ENCODE data around the gene COA5.

COA5 gene

DNA sequence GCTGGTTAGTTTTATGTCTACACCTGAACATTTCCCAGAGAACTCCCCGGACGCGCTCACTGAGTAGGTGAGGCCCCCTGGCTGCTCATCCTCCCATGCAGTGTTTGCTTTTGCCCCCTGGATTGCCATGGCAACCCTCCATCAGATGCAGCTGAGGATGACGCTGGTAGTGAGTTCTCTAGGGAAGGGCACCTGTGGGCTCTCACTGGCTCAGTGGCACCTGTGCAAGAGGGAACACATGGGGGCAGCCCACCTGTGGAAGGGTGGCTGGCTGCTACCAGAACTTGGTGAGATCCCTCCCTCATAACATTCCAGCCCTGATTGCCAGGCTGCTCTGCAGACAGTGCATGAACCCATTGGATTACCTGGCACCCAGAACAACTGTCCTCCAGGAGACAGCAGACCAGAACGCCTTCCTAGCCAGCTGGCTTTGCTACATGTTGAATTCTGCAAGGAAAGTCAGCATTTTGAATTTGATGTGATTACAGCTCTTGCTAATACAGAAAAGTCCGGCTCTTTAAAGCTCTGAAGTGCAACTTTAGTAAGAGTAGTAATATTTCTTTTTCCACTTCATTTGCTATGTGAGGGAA is 21.7 kb downstream of the COA5 start:
- H3K4me1 Mint-ChIP-seq, result no peaks in the 10 kb centered on the region
- H3K27ac Mint-ChIP-seq, result peak overlapping the region; percentile 40
- H3K4me3 Mint-ChIP-seq, result no peak overlapping the region
- DNase-seq (ENCODE audit: low spot score in 2 of 2) (no peak), ATAC-seq (no peak)
- H3K36me3 Mint-ChIP-seq, result peaks cover 90% of the 10 kb centered on the region
- no peaks in the 10 kb centered on the region for H3K9me3 Mint-ChIP-seq

DNA sequence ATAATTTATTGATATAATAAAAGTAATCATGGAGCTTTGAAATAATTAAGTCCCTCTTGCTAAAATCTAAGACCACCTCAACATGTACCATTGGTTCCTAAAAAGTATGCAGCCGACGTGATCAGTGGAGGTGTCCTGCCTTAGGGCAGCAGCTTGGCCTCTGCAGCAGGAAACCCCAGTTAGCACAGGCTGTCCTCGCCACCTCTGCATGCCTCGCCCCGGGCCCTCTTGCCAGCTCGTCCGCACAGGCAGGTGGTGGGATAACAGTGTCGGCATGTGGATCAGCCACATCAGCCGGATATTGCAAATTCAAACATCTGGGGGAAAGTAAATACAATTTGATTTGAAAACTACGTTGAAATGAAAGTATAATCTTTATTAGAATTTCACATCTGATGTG is 22.9 kb downstream of the COA5 start:
- H3K36me3 Mint-ChIP-seq, result peaks cover 89% of the 10 kb centered on the region

DNA sequence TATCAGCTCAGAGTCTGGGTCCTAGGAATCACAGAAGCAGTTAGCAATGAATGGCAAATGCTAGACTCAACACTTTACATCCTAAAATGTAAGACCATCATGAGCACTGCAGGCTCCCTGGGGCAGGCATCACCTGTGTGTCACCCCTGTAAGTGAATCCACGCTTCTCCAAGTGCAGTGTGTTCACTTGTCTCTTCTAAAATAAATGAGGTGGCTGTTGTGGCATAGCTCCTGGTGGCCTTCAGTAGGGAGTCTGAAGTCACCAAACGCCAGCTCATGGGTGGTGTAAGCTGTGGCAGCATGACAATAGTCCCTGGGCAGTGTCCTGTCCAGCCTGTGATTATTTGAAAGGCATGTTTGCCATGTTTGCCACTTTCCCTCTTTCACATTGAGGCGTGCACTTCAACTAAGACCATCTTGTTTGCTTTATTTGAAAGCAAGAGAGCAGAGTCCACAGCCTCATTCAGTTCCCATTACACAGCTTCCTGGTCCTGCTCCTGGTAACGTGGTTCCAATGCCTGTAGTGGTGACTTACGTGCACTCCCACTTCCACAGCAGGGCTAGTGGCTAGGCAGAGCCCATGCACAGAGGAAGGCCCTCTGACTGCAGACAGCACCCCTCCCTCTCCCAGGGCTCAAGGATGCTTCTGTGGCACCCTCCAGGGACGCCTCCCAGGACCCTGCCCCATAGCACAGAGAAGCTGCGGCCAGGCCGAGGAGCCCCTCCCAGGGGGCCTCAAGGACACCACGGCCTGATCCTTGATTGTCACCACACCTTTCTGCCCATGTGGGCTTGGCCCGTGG is 24.3 kb downstream of the COA5 start:
- peaks cover 96% of the 10 kb centered on the region for H3K36me3 Mint-ChIP-seq
- ATAC-seq, result no peak
- H3K27ac Mint-ChIP-seq, result peak overlapping the region; percentile 56

More for the DNA sequence above, 22.9 kb downstream of the COA5 start:
- no peak for DNase-seq (ENCODE audit: low spot score in 2 of 2)
- Mint-ChIP-seq H3K4me3 (no peak overlapping the region), H3K27ac (no peak overlapping the region), H3K9me3 (no peaks in the 10 kb centered on the region), H3K4me1 (no peaks in the 10 kb centered on the region)
- ATAC-seq, result no peak

DNA sequence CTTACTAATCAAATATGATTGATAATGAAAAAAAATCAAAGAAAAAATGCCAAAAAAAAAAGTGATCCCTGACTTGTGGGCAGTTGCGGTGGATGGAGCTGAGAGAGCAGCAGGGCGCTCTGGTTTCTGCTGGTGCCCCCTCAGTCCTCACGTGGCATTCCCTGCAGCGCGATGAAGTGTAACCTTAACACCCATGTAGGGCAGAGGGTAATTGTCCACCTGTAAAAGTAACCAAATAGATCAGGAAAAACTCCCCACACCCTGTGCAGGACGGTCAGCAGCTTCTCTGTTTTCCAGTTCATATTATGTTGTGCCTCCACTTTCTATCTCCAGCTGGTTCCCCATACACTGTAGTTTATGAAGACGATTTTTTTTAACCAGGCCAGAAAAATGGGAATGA is 25.0 kb downstream of the COA5 start:
- no peak overlapping the region for H3K27ac Mint-ChIP-seq
- no peak overlapping the region for H3K4me3 Mint-ChIP-seq
- H3K4me1 Mint-ChIP-seq, result no peaks in the 10 kb centered on the region
- DNase-seq (ENCODE audit: low spot score in 2 of 2) (no peak), ATAC-seq (no peak)
- peaks cover 96% of the 10 kb centered on the region for H3K36me3 Mint-ChIP-seq
- H3K9me3 Mint-ChIP-seq, result no peaks in the 10 kb centered on the region

More for the DNA sequence above, 24.3 kb downstream of the COA5 start:
- H3K9me3 Mint-ChIP-seq, result no peaks in the 10 kb centered on the region
- DNase-seq (ENCODE audit: low spot score in 2 of 2), result no peak
- no peak overlapping the region for H3K4me3 Mint-ChIP-seq
- no peaks in the 10 kb centered on the region for H3K4me1 Mint-ChIP-seq

DNA sequence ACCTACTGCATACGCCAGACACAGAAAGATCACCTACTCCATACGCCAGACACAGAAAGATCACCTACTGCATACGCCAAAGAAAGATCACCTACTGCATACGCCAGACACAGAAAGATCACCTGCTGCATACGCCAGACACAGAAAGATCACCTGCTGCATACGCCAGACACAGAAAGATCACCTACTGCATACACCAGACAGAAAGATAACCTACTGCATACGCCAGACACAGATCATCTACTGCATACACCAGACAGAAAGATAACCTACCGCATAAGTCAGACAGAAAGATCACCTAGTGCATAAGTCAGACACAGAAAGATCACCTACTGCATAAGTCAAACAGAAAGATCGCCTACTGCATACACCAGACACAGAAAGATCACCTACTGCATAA is 25.8 kb downstream of the COA5 start:
- H3K4me1 Mint-ChIP-seq, result no peaks in the 10 kb centered on the region
- H3K36me3 Mint-ChIP-seq, result peaks cover 96% of the 10 kb centered on the region
- no peak for DNase-seq (ENCODE audit: low spot score in 2 of 2)
- H3K4me3 Mint-ChIP-seq, result no peak overlapping the region
- H3K9me3 Mint-ChIP-seq, result no peaks in the 10 kb centered on the region
- no peak for ATAC-seq
- H3K27ac Mint-ChIP-seq, result peak overlapping the region; percentile 82

DNA sequence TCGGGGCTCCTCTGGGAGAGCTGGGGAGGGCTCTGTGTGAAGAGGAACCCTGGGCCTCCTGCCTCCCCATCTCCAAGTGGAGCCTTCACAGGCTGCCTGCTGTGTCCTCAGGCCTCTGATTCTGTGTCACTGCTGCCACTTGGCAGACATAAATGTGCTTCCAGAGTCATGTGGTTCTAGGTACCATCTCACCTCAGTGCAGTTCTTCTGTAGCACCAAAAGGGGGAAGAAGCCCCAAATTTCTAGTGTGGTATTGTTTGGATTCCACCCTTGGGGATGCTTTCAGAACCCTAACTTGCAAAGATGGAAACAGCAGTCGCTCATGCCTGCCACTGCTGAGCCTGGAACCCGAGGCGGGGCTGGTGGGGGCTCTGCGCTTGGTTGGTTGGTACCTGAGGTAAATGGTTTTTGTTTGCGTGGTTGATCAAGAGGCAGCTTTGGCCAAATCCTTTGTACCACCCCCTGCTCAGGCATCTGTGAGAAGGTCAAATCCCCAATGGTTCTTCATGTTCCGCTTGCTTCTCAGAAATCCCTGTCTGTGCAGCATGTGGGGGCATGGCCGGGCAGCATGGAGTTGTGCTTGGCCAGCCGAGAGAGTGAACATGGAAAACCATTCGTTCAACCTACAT is 27.5 kb downstream of the COA5 start:
- no peaks in the 10 kb centered on the region for H3K9me3 Mint-ChIP-seq
- peak overlapping the region; percentile 82 for H3K27ac Mint-ChIP-seq
- H3K4me3 Mint-ChIP-seq, result no peak overlapping the region
- peaks cover 94% of the 10 kb centered on the region for H3K36me3 Mint-ChIP-seq
- H3K4me1 Mint-ChIP-seq, result no peaks in the 10 kb centered on the region
- DNase-seq (ENCODE audit: low spot score in 2 of 2) (no peak), ATAC-seq (no peak)

DNA sequence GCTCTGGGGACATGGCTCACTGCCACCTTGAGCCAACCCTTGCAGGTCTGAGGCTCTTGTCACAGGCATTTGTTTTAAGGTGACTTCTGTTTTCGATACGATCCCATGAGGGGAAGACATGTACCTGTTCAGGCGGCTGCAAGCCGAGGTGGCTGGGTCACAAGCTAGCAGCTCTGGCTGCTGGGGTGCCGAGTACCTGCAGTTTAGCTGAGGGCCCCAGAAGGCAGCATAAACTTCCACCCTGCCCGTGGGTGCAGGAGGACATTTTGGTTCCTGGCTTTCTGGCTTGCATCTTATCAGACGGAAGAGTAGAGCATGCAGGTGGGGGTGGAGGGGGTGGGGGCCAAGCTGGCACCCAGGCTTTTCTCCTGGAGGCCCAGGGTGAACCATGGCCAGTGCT is 28.4 kb downstream of the COA5 start:
- H3K4me1 Mint-ChIP-seq, result no peaks in the 10 kb centered on the region
- no peaks in the 10 kb centered on the region for H3K9me3 Mint-ChIP-seq
- no peak overlapping the region for H3K4me3 Mint-ChIP-seq
- ATAC-seq (no peak), DNase-seq (ENCODE audit: low spot score in 2 of 2) (no peak)
- peaks cover 87% of the 10 kb centered on the region for H3K36me3 Mint-ChIP-seq
- peak overlapping the region; percentile 68 for H3K27ac Mint-ChIP-seq

DNA sequence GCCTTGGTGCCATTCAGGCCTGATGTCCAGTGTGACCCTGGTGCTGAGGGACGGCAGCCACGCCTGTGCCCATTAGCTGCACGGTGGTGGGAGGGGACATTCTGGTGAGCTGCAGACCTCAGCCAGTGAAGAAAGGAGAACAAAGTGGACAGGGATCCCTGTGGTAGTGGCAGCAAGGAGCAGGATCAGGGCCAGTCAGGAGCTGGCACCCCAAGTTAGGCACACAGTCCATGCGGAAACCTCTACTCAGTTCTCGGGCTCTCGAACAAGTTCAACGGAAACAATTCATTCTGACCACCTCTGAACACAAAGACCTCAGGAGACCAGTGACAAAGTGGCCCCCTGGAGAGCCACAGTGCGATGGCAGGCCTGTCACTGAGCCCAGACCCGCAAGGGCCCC is 30.1 kb downstream of the COA5 start:
- Mint-ChIP-seq H3K9me3 (no peaks in the 10 kb centered on the region), H3K4me3 (no peak overlapping the region), H3K36me3 (peaks cover 87% of the 10 kb centered on the region), H3K4me1 (no peaks in the 10 kb centered on the region), H3K27ac (peak overlapping the region; percentile 37)
- ATAC-seq (no peak), DNase-seq (ENCODE audit: low spot score in 2 of 2) (no peak)

DNA sequence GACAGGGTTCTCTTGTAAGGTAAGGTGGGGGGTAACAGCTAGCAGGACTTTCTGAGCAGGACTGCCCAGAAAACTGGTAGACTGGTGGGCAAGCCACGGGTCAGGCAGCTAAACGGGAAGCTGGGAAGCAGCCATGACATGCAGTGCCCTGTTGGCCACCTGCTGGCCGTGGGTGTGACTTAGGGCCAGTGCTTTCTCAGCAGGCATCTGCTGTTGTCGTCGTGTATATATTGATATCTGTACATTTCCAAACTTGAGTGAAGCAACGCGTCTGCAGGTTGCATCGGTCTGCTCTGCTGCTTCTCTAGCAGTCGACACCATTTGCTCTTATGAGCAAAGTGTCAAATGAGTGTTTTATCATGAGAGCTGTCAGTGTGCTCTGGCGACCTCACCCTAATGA is 31.0 kb downstream of the COA5 start:
- H3K27ac Mint-ChIP-seq, result no peak overlapping the region
- H3K4me3 Mint-ChIP-seq, result no peak overlapping the region
- H3K4me1 Mint-ChIP-seq, result no peaks in the 10 kb centered on the region
- H3K9me3 Mint-ChIP-seq, result no peaks in the 10 kb centered on the region
- ATAC-seq (no peak), DNase-seq (ENCODE audit: low spot score in 2 of 2) (no peak)
- H3K36me3 Mint-ChIP-seq, result peaks cover 87% of the 10 kb centered on the region

DNA sequence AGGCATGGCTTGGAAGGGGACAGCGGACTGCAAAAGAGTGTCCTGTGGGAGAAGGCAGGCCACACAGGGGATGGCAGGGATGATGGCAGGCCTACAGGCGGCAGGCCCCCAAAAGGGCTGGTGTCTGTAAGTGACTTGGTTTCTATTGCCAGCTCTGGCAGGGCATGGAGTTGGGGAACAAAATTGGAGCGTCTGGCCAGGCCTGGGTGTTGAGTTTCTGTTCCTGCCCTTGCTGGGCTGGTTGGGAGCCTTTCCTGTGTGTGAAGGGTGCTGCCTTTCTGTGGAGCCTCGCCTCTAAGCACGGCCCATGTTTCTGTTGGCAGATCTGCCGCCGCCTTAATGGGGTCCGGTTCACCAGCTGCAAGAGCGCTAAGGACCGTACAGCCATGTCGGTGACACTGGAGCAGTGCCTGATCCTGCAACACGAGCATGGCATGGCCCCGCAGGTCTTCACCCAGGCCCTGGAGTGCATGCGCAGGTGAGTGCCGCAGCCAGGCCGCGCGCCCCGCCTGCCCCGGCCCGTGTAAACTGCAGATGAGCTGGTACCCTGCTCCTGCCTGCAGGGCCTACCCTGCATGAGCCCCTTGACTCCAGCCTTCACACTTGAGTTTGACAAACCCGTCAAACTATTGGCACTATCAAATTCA is 31.5 kb downstream of the COA5 start:
- ATAC-seq (no peak), DNase-seq (ENCODE audit: low spot score in 2 of 2) (no peak)
- H3K4me1 Mint-ChIP-seq, result no peaks in the 10 kb centered on the region
- H3K27ac Mint-ChIP-seq, result peak overlapping the region; percentile 81
- no peak overlapping the region for H3K4me3 Mint-ChIP-seq
- H3K9me3 Mint-ChIP-seq, result no peaks in the 10 kb centered on the region
- H3K36me3 Mint-ChIP-seq, result peaks cover 87% of the 10 kb centered on the region

DNA sequence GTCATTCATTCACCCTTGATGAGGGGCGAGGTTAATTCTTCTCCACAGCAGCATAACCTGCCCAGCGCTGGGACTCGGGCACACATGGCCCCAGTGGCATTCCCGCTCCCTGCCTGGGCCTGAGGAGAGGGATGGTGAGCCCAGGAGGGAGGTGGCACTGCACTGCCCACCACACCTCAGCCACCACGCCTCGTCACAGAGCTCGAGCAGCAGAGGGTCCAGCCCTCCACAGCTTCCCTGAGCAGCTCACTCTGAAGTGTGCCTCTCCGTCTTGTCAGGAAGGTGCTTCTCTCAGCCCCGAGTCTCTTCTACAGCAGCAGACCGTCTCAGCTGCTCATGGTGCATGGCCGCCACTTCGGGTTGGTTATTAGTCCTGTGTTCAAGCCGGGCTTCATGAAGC is 34.9 kb downstream of the COA5 start:
- H3K4me3 Mint-ChIP-seq, result no peak overlapping the region
- H3K36me3 Mint-ChIP-seq, result peaks cover 84% of the 10 kb centered on the region
- DNase-seq (ENCODE audit: low spot score in 2 of 2), result no peak

DNA sequence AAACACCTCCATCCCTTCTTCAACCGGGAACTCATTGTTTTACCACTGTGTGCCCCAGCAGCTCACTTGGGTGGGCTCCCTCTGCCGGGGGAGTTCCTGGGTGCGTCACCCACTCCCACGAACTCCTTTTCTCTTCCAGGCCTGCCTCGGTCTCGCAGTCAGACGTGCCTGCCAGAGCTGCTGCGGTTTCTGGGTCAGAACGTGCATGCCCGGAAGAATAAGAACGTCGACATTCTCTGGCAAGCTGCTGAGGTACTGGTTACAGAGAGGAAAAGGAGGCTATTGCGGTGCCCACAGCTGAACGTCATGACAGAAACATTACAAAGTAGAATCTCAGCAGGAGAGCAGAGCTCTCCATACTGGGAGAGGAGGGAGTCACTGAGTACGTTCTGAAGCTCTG is 35.6 kb downstream of the COA5 start:
- ATAC-seq, result no peak
- H3K9me3 Mint-ChIP-seq, result no peaks in the 10 kb centered on the region
- H3K36me3 Mint-ChIP-seq, result peaks cover 84% of the 10 kb centered on the region
- peak overlapping the region; percentile 81 for H3K27ac Mint-ChIP-seq
- H3K4me3 Mint-ChIP-seq, result no peak overlapping the region
- DNase-seq (ENCODE audit: low spot score in 2 of 2), result no peak
- H3K4me1 Mint-ChIP-seq, result peaks cover 13% of the 10 kb centered on the region

More for the DNA sequence above, 34.9 kb downstream of the COA5 start:
- peak overlapping the region; percentile 81 for H3K27ac Mint-ChIP-seq
- peaks cover 13% of the 10 kb centered on the region for H3K4me1 Mint-ChIP-seq
- no peak for ATAC-seq
- no peaks in the 10 kb centered on the region for H3K9me3 Mint-ChIP-seq

DNA sequence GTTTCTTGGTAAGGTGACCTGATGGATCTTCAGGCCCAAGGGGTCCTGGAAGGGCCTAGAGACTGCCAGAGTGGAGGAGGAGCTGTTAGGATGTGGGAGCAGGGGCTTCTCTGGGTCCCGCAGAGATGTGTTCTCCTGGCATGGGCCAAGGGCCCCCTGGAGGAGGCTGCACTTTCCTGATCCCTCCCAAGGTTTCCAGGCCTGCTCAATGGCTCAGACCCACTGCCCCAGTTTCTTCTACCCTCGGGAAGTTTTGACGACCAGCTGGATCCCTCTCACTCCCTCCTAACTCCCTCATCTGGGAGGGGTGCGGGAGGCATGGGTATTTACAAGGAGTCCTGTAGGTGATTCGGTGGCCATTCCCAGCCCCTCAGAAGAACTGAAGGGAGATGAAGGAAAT is 36.1 kb downstream of the COA5 start:
- H3K9me3 Mint-ChIP-seq, result no peaks in the 10 kb centered on the region
- H3K4me3 Mint-ChIP-seq, result no peak overlapping the region
- H3K4me1 Mint-ChIP-seq, result peaks cover 15% of the 10 kb centered on the region
- H3K36me3 Mint-ChIP-seq, result peaks cover 81% of the 10 kb centered on the region
- ATAC-seq, result no peak
- DNase-seq (ENCODE audit: low spot score in 2 of 2), result no peak
- peak overlapping the region; percentile 81 for H3K27ac Mint-ChIP-seq

DNA sequence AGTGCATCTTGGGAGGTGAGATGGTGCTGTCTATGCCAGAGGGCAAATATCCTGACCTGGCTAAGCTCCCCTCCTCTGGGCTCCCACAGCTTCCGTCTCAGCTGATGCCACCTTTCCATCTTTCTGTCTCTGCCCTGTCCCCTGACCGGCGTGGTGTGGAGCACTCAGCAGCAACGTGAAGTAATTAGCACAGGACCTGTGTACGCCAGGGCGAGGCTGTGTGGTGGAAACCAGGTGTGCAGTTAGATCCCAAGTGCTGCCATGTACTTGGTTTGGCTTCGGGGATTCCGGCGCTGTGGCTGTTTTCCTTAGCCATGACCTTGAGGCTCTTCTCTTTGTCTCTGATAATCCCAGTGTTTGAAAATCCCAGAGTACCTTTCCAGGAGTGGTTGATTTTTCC is 36.5 kb downstream of the COA5 start:
- Mint-ChIP-seq H3K4me3 (no peak overlapping the region), H3K9me3 (no peaks in the 10 kb centered on the region), H3K27ac (peak overlapping the region; percentile 88), H3K4me1 (peaks cover 20% of the 10 kb centered on the region), H3K36me3 (peaks cover 81% of the 10 kb centered on the region)
- no peak for DNase-seq (ENCODE audit: low spot score in 2 of 2)
- ATAC-seq, result no peak

DNA sequence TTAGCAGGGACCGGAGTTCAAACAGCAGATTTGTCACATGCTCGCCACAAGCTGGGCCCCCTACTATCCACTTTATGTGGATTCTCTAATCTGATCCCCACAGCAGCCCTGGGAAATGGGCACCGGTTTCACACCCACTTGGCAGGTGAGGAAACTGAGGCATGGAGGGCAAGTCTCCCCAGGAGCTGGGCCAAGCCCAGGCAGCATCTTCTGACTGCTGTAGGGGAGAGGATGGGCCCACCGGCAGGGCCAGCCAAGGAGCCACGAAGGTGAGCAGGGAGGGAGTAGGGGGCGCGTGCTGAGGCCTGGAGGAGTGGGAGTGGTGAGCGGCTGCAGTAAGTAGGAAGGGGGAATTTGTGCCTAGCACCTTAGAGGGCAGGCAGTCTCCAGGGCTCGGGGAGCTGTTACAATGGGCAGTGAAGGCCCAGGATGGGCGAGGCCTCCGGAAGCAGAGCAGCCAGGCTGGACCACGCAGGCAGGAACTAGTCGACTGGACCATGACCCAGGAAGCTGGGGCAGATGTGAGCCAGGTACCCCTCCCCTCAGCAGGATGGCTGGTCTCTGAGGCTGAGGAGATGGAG is 37.1 kb downstream of the COA5 start:
- DNase-seq (ENCODE audit: low spot score in 2 of 2), result no peak
- H3K36me3 Mint-ChIP-seq, result peaks cover 83% of the 10 kb centered on the region
- H3K27ac Mint-ChIP-seq, result peak overlapping the region; percentile 88

More for the DNA sequence above, 37.1 kb downstream of the COA5 start:
- ATAC-seq, result no peak
- no peak overlapping the region for H3K4me3 Mint-ChIP-seq
- no peaks in the 10 kb centered on the region for H3K9me3 Mint-ChIP-seq
- H3K4me1 Mint-ChIP-seq, result peaks cover 25% of the 10 kb centered on the region

Data from stimulated activated effector memory CD8-positive, alpha-beta T cell treated with anti-CD3 and anti-CD28 coated beads, Interleukin-12 subunit alpha, Interleukin-12 subunit beta, amount 100 ng/mL, for 72 hours (primary cell).